Activated CD8-positive, alpha-beta memory T cell treated with anti-CD3 and anti-CD28 coated beads for 4 hours (primary cell): ENCODE data around the gene EDIL3.
"Not testable (repeated sequence)": the region's sequence is repeated elsewhere in the genome, so short reads cannot be mapped to it uniquely, and the experiment has no call there.

ENCODE experiments used
- DNase-seq, 2 donors: peaks; one replicate each; pipeline ENCODE4 v3.0.0-alpha.2; 2020; ENCODE audit warnings: low read depth in 2 of 2

The EDIL3 gene

GRCh38 chr5:84168841-84169240 is 215.8 kb downstream of the EDIL3 start:
- DNase-seq = no peak

- DNase-seq = no peak
Observed at GRCh38 chr5:84163671-84164070, 221.0 kb downstream of the EDIL3 start.

GRCh38 chr5:84162695-84163094 is 222.0 kb downstream of the EDIL3 start:
- no peak for DNase-seq

GRCh38 chr5:84160650-84161049 is 224.0 kb downstream of the EDIL3 start:
- DNase-seq = not testable (repeated sequence)

- no peak for DNase-seq
Observed at GRCh38 chr5:84149094-84149493, 235.6 kb downstream of the EDIL3 start.

- DNase-seq = no peak
Observed at GRCh38 chr5:84148651-84149050, 236.0 kb downstream of the EDIL3 start.

- DNase-seq = no peak
Observed at GRCh38 chr5:84137541-84137940, 247.1 kb downstream of the EDIL3 start.

- no peak for DNase-seq
Observed at GRCh38 chr5:84131372-84131771, 253.3 kb downstream of the EDIL3 start.

- DNase-seq = no peak
Observed at GRCh38 chr5:84130006-84130580, 254.6 kb downstream of the EDIL3 start.

- DNase-seq = no peak
Observed at GRCh38 chr5:84125216-84125615, 259.5 kb downstream of the EDIL3 start.

GRCh38 chr5:84119252-84119651 is 265.4 kb downstream of the EDIL3 start:
- DNase-seq = no peak

- DNase-seq = no peak
Observed at GRCh38 chr5:84118551-84118950, 266.1 kb downstream of the EDIL3 start.

- DNase-seq = no peak
Observed at GRCh38 chr5:84115727-84116126, 269.0 kb downstream of the EDIL3 start.

- no peak for DNase-seq
Observed at GRCh38 chr5:84113246-84114105, 271.2 kb downstream of the EDIL3 start.

GRCh38 chr5:84092738-84093137 is 291.9 kb downstream of the EDIL3 start:
- DNase-seq = no peak

GRCh38 chr5:84091127-84091799 is 293.4 kb downstream of the EDIL3 start:
- no peak for DNase-seq

GRCh38 chr5:84088996-84089395 is 295.7 kb downstream of the EDIL3 start:
- no peak for DNase-seq

GRCh38 chr5:84086511-84086910 is 298.2 kb downstream of the EDIL3 start:
- DNase-seq = no peak

GRCh38 chr5:84085387-84086041 is 299.2 kb downstream of the EDIL3 start:
- no peak for DNase-seq

- DNase-seq = no peak
Observed at GRCh38 chr5:84080908-84081307, 303.8 kb downstream of the EDIL3 start.

- DNase-seq = no peak
Observed at GRCh38 chr5:84072339-84072738, 312.3 kb downstream of the EDIL3 start.

- DNase-seq = no peak
Observed at GRCh38 chr5:84069608-84070179, 315.0 kb downstream of the EDIL3 start.
